ENCODE results near the gene CDC42EP3. TPM values are rescaled to one million over a fixed set of nuclear protein-coding genes. Genes with fewer than 3 reads are reported as not detected.

CDC42EP3 gene
- total RNA-seq, 4 donors from 2014 or later = 8.1 to 24.7 (median 18.8) TPM

DNA sequence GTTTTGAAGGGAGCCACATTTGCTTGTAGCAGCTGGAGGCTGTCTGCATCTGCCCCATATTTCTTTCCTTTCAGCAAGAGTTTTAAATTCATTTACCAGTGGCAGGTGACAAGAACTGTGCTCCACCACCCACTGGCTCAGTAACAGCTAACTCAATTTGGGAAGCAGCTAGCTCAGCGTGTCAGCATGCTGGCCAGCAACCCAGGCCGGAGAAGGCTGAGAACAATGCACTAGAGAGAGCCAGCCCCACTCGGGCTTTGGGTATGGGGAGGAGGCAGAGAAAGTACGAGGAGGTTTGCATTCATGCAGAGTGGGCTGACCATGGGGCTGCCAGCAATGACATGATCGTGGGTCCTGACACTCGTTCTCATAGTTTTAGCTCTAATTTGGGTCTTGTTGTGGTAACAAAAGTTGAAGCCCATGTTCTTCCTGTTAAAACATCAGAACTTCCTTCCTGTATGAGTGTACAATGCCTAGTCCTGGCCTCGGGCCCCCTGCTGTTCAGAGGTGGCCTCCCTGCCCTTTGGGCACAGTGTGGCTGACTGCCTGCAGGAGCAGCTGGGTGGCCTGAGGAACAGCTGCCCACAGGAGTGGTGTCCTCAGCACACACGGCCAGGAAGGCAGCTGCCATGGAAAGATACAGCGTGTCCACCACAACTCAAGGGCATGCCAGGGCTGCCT is 23.0 kb downstream of the CDC42EP3 start:
- peak; percentile 19 to 23 for DNase-seq
- no peak overlapping the region for H3K4me3 ChIP-seq (replicated peaks in 1 of 3)
- no peaks in the 10 kb centered on the region for H3K27me3 ChIP-seq
- intact Hi-C loops (cut with DNase I) = no loop called here
- 68 to 79% methylated on average over 5 to 9 of the region's 9 CpGs for WGBS, 2 donors
- H3K36me3 ChIP-seq = peaks cover 3 to 5% of the 10 kb centered on the region in 2 donors
- no peaks in the 10 kb centered on the region for H3K9me3 ChIP-seq
- peaks cover 0 to 10% of the 10 kb centered on the region in 2 donors for H3K4me1 ChIP-seq
- TF ChIP-seq, protein P1, sequence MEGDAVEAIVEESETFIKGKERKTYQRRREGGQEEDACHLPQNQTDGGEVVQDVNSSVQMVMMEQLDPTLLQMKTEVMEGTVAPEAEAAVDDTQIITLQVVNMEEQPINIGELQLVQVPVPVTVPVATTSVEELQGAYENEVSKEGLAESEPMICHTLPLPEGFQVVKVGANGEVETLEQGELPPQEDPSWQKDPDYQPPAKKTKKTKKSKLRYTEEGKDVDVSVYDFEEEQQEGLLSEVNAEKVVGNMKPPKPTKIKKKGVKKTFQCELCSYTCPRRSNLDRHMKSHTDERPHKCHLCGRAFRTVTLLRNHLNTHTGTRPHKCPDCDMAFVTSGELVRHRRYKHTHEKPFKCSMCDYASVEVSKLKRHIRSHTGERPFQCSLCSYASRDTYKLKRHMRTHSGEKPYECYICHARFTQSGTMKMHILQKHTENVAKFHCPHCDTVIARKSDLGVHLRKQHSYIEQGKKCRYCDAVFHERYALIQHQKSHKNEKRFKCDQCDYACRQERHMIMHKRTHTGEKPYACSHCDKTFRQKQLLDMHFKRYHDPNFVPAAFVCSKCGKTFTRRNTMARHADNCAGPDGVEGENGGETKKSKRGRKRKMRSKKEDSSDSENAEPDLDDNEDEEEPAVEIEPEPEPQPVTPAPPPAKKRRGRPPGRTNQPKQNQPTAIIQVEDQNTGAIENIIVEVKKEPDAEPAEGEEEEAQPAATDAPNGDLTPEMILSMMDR (IDR thresholded peaks at IDR 0.05) = peak in 1 of 6 experiments; percentile 9
- TF ChIP-seq POLR2A (IDR thresholded peaks at IDR 0.05) = no peak
- H3K27ac ChIP-seq = peak overlapping the region in 2 of 3 donors; percentile 44 to 45

DNA sequence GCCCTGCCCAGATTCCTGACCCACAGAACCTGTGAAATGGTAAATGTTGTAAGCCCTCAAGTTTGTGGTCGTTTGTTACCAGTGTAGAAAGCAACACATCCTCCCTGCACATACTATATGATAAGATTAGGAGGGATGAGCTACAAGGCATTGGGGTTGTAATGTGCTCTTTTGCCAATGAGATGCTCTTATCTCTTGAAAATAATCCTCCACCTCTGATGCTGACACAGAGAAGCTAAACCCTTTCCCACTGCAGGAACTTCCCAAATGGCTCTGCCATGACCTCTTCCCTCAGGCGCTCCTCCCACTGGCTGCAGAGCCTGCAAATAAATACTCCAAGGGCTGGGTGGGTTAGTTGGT is 23.5 kb downstream of the CDC42EP3 start:
- no peak for DNase-seq
- H3K27ac ChIP-seq = peak overlapping the region in 2 of 3 donors; percentile 44 to 45
- H3K9me3 ChIP-seq = no peaks in the 10 kb centered on the region
- TF ChIP-seq, protein P1 (IDR thresholded peaks at IDR 0.05) = no peak
- TF ChIP-seq POLR2A (IDR thresholded peaks at IDR 0.05) = no peak
- no peak overlapping the region for H3K4me3 ChIP-seq (replicated peaks in 1 of 3)
- H3K36me3 ChIP-seq = peaks cover 3 to 5% of the 10 kb centered on the region in 2 donors
- WGBS, 2 donors = 88 to 91% methylated on average over 2 of the region's 2 CpGs
- intact Hi-C loops (cut with DNase I) = no loop called here
- H3K4me1 ChIP-seq = peaks cover 0 to 9% of the 10 kb centered on the region in 2 donors
- H3K27me3 ChIP-seq = no peaks in the 10 kb centered on the region

DNA sequence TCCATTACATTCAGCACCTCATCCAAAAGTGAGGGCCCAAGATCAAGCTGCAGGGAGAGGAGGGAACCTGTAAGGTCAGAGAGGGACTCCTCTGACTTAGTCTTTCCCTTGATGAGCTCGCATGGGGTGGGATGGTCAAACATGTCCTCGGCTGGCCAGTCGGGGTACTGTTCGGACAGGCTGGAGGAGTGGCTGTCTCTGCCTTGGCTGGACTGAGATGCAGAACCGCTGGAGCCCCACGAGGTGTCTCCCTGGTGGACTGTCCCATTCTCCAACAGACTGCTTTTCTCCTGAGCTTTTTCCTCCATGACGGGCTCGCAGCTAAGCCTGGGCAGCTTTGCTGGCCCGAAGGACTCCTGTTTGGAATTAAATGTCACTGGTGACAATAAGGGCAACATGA is 25.6 kb downstream of the CDC42EP3 start:
- intact Hi-C loops (cut with DNase I) = no loop called here
- Histone ChIP-seq H3K4me1 (no peaks in the 10 kb centered on the region), H3K27me3 (no peaks in the 10 kb centered on the region), H3K4me3 (replicated peaks in 1 of 3) (no peak overlapping the region), H3K9me3 (no peaks in the 10 kb centered on the region), H3K27ac (peak overlapping the region in 1 of 3 donors; percentile 2), H3K36me3 (peaks cover 3 to 5% of the 10 kb centered on the region in 2 donors)
- WGBS, 2 donors = 94 to 100% methylated on average over 3 to 9 of the region's 9 CpGs
- no peak for DNase-seq
- TF ChIP-seq POLR2A (IDR thresholded peaks at IDR 0.05) = no peak
- TF ChIP-seq, protein P1 (IDR thresholded peaks at IDR 0.05) = no peak

DNA sequence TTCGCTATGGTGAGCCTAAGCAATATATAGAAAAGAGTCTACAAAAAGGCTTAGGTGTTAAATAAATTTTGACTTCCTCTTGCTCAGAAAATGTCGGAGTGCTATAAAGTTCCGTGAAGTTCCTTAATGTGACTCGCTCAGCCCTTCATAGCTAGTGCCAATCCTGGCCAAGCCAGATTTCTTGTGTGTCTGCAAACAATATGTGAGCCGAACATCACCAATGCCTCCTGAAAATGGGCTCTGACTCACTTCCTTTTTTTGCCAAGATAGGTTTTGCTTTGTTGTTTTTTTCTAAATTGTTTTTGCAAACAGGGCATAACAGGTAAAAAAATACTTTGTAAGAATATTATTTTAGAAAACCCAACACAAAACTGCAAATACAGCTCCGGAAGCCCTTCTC is 26.1 kb downstream of the CDC42EP3 start:
- H3K4me3 ChIP-seq (replicated peaks in 1 of 3) = no peak overlapping the region

DNA sequence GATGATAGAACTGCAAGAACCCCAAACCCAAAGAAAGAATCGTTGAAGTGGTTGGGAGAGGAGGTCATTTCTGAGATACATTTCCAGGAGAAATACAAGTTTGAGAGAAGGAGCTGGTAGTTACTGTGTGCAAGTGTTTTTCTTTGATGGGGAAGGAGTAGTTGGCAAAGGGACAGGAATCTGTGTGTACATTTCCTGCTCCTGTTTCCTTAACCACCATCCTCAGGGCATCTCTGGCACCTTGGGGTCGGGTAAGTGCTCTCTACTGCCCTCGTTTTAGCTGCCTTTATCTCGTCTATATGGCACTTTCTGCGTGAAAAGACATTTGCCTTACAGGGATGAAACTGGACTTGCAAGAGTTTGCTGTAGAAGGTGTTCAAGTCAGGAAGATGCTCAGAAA is 27.3 kb downstream of the CDC42EP3 start:
- intact Hi-C loops (cut with DNase I) = no loop called here

More for the DNA sequence above, 26.1 kb downstream of the CDC42EP3 start:
- Histone ChIP-seq H3K27me3 (no peaks in the 10 kb centered on the region), H3K36me3 (peaks cover 3 to 5% of the 10 kb centered on the region in 2 donors), H3K4me1 (no peaks in the 10 kb centered on the region), H3K27ac (no peak overlapping the region), H3K9me3 (no peaks in the 10 kb centered on the region)
- intact Hi-C loops (cut with DNase I) = no loop called here
- no peak for TF ChIP-seq POLR2A (IDR thresholded peaks at IDR 0.05)
- TF ChIP-seq, protein P1 (IDR thresholded peaks at IDR 0.05) = no peak
- WGBS, 2 donors = 87 to 91% methylated on average over 6 of the region's 6 CpGs
- DNase-seq = no peak

More for the DNA sequence above, 27.3 kb downstream of the CDC42EP3 start:
- H3K4me1 ChIP-seq = no peaks in the 10 kb centered on the region
- DNase-seq = no peak
- H3K36me3 ChIP-seq = peaks cover 3 to 5% of the 10 kb centered on the region in 2 donors
- 72 to 77% methylated on average over 5 of the region's 5 CpGs for whole genome bisulfite sequencing, 2 donors
- no peaks in the 10 kb centered on the region for H3K9me3 ChIP-seq
- no peak overlapping the region for H3K4me3 ChIP-seq (replicated peaks in 1 of 3)
- TF ChIP-seq POLR2A (IDR thresholded peaks at IDR 0.05) = no peak
- TF ChIP-seq, protein P1 (IDR thresholded peaks at IDR 0.05) = no peak
- H3K27ac ChIP-seq = no peak overlapping the region
- no peaks in the 10 kb centered on the region for H3K27me3 ChIP-seq

Data from thyroid gland (tissue), 4 donors.